ENCODE measurements around the gene AKR1D1. TPM values are rescaled to one million over a fixed set of nuclear protein-coding genes. Genes with fewer than 3 reads are reported as not detected.

AKR1D1 gene
- total and polyA plus RNA-seq, 10 of the 15 experiments (the other 5 are each of a cell fraction or from before 2014, with no cell fraction given), result 0.09 to 0.34 TPM; not detected in 8

DNA sequence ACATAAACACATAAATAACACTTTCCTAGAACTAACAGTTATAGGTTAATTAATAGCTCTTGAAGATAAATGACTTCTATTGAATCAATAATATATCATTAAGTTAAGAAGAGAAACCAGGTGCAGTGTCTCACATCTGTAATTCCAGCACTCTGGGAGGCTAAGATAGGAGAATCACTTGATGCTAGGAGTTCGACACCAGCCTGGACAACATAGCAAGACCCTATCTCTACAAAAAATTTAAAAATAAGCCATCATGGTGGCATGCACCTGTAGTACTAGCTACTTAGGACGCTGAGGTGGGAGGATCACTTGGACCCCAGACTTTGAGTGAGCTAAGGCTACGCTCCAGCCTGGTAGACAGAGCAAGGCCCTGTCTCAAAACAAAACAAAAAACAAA lies 38.8 kb downstream of the AKR1D1 start:
- Histone ChIP-seq H3K9ac (ENCODE audit: control insufficient read depth, insufficient read depth, low read length) (no peak overlapping the region), H3K9me3 (replicated peaks; ENCODE audit: control insufficient read depth, insufficient read depth, low read length) (no peaks in the 10 kb centered on the region), H3K27me3 (replicated peaks in 1 of 2; ENCODE audit: control insufficient read depth in 2 of 2, insufficient read depth in 2 of 2, low read length in 1 of 2) (no peaks in the 10 kb centered on the region), H3K27ac (ENCODE audit: control insufficient read depth, insufficient read depth) (no peak overlapping the region), H3K4me3 (no peak overlapping the region), H2AFZ (ENCODE audit: control insufficient read depth, low read depth, low read length) (no peak overlapping the region), H4K20me1 (ENCODE audit: control insufficient read depth, insufficient read depth) (no peaks in the 10 kb centered on the region), H3K79me2 (ENCODE audit: control insufficient read depth, insufficient read depth, low read length) (no peaks in the 10 kb centered on the region), H3K4me1 (ENCODE audit: control insufficient read depth, insufficient read depth, low read length) (no peaks in the 10 kb centered on the region), H3K4me2 (ENCODE audit: control insufficient read depth, insufficient read depth) (no peak overlapping the region), H3K36me3 (ENCODE audit: control insufficient read depth in 2 of 2, insufficient read depth in 2 of 2, low read length in 1 of 2) (no peaks in the 10 kb centered on the region)
- ATAC-seq (no peak), FAIRE-seq (no peak), DNase-seq (ENCODE audit: low read depth, low spot score) (no peak)
- intact Hi-C loops (cut with micrococcal nuclease; ENCODE audit: unreplicated experiment), result no loop called here
- CTCF ChIA-PET, result interaction anchor here (1.3 to 1.7 kb wide), 4 partner anchors 10 to 624 kb away, joined by 3 to 7 read pairs (median 4); no protein-coding TSS in a partner anchor
- POLR2A ChIA-PET, result no interaction called here
- RAD21 ChIA-PET (ENCODE audit: unreplicated experiment), result no interaction called here
- in situ Hi-C loops (cut with MboI), result no loop called here
- BruUV-seq (replicated peaks), result no TSS peak
- WGBS (ENCODE audit: insufficient coverage, insufficient replicate concordance, low lambda C conversion rate, missing lambda C conversion rate), result 10% methylated on average over 3 of the region's 3 CpGs
- SMC1A ChIA-PET (ENCODE audit: uncharacterized antibody, unreplicated experiment), result interaction anchor here (0.8 to 0.9 kb wide), 2 partner anchors 8 to 10 kb away, joined by 3 read pairs; no protein-coding TSS in a partner anchor
- TF ChIP-seq SREBF2 (IDR thresholded peaks at IDR 0.05; ENCODE audit: low read length) (no peak), BRCA1 (IDR thresholded peaks at IDR 0.05; ENCODE audit: low read depth, low read length) (no peak), ZSCAN29 (IDR thresholded peaks at IDR 0.05) (no peak), SMAD5 (IDR thresholded peaks at IDR 0.05; ENCODE audit: low read depth) (no peak), RUNX3 (IDR thresholded peaks at IDR 0.05; ENCODE audit: low read length) (no peak), POLR2AphosphoS2 (IDR thresholded peaks at IDR 0.05; ENCODE audit: low read depth, low read length) (no peak), FOS (IDR thresholded peaks at IDR 0.05; ENCODE audit: borderline replicate concordance, extremely low read depth, insufficient read length) (no peak), ASH2L (IDR thresholded peaks at IDR 0.05; ENCODE audit: borderline replicate concordance, low read depth) (no peak), POU2F2 (IDR thresholded peaks at IDR 0.05; ENCODE audit: borderline replicate concordance, low read depth, low read length) (no peak), MEF2B (IDR thresholded peaks at IDR 0.05; ENCODE audit: partially characterized antibody, poor library complexity, severe bottlenecking) (no peak)
- TF ChIP-seq, protein P1, sequence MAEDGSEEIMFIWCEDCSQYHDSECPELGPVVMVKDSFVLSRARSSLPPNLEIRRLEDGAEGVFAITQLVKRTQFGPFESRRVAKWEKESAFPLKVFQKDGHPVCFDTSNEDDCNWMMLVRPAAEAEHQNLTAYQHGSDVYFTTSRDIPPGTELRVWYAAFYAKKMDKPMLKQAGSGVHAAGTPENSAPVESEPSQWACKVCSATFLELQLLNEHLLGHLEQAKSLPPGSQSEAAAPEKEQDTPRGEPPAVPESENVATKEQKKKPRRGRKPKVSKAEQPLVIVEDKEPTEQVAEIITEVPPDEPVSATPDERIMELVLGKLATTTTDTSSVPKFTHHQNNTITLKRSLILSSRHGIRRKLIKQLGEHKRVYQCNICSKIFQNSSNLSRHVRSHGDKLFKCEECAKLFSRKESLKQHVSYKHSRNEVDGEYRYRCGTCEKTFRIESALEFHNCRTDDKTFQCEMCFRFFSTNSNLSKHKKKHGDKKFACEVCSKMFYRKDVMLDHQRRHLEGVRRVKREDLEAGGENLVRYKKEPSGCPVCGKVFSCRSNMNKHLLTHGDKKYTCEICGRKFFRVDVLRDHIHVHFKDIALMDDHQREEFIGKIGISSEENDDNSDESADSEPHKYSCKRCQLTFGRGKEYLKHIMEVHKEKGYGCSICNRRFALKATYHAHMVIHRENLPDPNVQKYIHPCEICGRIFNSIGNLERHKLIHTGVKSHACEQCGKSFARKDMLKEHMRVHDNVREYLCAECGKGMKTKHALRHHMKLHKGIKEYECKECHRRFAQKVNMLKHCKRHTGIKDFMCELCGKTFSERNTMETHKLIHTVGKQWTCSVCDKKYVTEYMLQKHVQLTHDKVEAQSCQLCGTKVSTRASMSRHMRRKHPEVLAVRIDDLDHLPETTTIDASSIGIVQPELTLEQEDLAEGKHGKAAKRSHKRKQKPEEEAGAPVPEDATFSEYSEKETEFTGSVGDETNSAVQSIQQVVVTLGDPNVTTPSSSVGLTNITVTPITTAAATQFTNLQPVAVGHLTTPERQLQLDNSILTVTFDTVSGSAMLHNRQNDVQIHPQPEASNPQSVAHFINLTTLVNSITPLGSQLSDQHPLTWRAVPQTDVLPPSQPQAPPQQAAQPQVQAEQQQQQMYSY (CRISPR knock-in tag; IDR thresholded peaks at IDR 0.05), result no peak
- TF ChIP-seq, protein P2, sequence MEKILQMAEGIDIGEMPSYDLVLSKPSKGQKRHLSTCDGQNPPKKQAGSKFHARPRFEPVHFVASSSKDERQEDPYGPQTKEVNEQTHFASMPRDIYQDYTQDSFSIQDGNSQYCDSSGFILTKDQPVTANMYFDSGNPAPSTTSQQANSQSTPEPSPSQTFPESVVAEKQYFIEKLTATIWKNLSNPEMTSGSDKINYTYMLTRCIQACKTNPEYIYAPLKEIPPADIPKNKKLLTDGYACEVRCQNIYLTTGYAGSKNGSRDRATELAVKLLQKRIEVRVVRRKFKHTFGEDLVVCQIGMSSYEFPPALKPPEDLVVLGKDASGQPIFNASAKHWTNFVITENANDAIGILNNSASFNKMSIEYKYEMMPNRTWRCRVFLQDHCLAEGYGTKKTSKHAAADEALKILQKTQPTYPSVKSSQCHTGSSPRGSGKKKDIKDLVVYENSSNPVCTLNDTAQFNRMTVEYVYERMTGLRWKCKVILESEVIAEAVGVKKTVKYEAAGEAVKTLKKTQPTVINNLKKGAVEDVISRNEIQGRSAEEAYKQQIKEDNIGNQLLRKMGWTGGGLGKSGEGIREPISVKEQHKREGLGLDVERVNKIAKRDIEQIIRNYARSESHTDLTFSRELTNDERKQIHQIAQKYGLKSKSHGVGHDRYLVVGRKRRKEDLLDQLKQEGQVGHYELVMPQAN (conservative IDR thresholded peaks at IDR 0.05), result no peak
- TF ChIP-seq, protein P3, sequence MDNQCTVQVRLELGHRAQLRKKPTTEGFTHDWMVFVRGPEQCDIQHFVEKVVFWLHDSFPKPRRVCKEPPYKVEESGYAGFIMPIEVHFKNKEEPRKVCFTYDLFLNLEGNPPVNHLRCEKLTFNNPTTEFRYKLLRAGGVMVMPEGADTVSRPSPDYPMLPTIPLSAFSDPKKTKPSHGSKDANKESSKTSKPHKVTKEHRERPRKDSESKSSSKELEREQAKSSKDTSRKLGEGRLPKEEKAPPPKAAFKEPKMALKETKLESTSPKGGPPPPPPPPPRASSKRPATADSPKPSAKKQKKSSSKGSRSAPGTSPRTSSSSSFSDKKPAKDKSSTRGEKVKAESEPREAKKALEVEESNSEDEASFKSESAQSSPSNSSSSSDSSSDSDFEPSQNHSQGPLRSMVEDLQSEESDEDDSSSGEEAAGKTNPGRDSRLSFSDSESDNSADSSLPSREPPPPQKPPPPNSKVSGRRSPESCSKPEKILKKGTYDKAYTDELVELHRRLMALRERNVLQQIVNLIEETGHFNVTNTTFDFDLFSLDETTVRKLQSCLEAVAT (IDR thresholded peaks at IDR 0.05), result no peak
- TF ChIP-seq, protein P4, sequence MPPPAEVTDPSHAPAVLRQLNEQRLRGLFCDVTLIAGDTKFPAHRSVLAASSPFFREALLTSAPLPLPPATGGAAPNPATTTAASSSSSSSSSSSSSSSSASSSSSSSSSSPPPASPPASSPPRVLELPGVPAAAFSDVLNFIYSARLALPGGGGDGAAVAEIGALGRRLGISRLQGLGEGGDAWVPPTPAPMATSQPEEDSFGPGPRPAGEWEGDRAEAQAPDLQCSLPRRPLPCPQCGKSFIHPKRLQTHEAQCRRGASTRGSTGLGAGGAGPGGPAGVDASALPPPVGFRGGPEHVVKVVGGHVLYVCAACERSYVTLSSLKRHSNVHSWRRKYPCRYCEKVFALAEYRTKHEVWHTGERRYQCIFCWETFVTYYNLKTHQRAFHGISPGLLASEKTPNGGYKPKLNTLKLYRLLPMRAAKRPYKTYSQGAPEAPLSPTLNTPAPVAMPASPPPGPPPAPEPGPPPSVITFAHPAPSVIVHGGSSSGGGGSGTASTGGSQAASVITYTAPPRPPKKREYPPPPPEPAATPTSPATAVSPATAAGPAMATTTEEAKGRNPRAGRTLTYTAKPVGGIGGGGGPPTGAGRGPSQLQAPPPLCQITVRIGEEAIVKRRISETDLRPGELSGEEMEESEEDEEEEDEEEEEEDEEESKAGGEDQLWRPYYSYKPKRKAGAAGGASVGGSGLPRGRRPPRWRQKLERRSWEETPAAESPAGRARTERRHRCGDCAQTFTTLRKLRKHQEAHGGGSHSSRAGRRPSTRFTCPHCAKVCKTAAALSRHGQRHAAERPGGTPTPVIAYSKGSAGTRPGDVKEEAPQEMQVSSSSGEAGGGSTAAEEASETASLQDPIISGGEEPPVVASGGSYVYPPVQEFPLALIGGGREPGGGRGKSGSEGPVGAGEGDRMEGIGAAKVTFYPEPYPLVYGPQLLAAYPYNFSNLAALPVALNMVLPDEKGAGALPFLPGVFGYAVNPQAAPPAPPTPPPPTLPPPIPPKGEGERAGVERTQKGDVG (CRISPR knock-in tag; IDR thresholded peaks at IDR 0.05), result no peak

Measured in GM12878 (cell line).